Measurements from ENCODE around the gene ACOT13.

GRCh38 chr6:24694198-24694597 lies 27.3 kb downstream of the ACOT13 start:
- TF ChIP-seq, protein P1, sequence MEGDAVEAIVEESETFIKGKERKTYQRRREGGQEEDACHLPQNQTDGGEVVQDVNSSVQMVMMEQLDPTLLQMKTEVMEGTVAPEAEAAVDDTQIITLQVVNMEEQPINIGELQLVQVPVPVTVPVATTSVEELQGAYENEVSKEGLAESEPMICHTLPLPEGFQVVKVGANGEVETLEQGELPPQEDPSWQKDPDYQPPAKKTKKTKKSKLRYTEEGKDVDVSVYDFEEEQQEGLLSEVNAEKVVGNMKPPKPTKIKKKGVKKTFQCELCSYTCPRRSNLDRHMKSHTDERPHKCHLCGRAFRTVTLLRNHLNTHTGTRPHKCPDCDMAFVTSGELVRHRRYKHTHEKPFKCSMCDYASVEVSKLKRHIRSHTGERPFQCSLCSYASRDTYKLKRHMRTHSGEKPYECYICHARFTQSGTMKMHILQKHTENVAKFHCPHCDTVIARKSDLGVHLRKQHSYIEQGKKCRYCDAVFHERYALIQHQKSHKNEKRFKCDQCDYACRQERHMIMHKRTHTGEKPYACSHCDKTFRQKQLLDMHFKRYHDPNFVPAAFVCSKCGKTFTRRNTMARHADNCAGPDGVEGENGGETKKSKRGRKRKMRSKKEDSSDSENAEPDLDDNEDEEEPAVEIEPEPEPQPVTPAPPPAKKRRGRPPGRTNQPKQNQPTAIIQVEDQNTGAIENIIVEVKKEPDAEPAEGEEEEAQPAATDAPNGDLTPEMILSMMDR (IDR thresholded peaks at IDR 0.05): no peak
- no peak for TF ChIP-seq EZH2 (IDR thresholded peaks at IDR 0.05; ENCODE audit: borderline replicate concordance, insufficient read depth, low read depth, low read length, poor library complexity, severe bottlenecking)
